HCT116 (cell line): ENCODE measurements around the gene TMEM63B. TPM values are rescaled to one million over a fixed set of nuclear protein-coding genes. Genes with fewer than 3 reads are reported as not detected.

ENCODE experiments used
- ATAC-seq: fragments of 200-7000 bp; cut with Tn5 transposase; 2 replicates; pipeline ENCODE4 v1.9.1; 2020; ENCODE audit warnings: mild to moderate bottlenecking, moderate library complexity
- BruUV-seq: library from RNA; stranded (reverse); fragments of 400-500 nt; replicated peaks from 2 replicates; lab custom pipeline; 2021; lab: Mats Ljungman, UMichigan
- CTCF ChIA-PET: fragments of 300-600 bp; sonication (Branson Sonifier 250); formaldehyde crosslinking; loops from one replicate; lab custom pipeline; 2021; ENCODE audit warnings: antibody characterized with exemption; lab: Charles Lee
- POLR2A ChIA-PET: fragments of 300-600, 350-600 bp; sonication (Branson Sonifier 250); formaldehyde crosslinking; loops from one replicate; lab custom pipeline; 2021; ENCODE audit warnings: antibody characterized with exemption; lab: Charles Lee
- RAD21 ChIA-PET, 2 experiments: fragments of 300-600 bp; sonication (Branson Sonifier 250); formaldehyde crosslinking; loops; one replicate each; lab custom pipeline; 2023; ENCODE audit warnings: low total read pairs in 2 of 2; ENCODE audit not compliant: uncharacterized antibody in 2 of 2, unreplicated experiment in 2 of 2, low non-redundant PET in 1 of 2; lab: Charles Lee
- DNase-seq: peaks from one replicate; pipeline ENCODE4 v3.0.0-alpha.2; 2010; ENCODE audit warnings: low read depth, low spot score
- H2AFZ ChIP-seq: fragments of 200-600 bp; shearing (Covaris generic), sonication (generic); 2 replicates; pipeline ENCODE4 v1.6.1; 2017; ENCODE audit warnings: low read depth, mixed run types, mixed read lengths, antibody characterized with exemption, low read length; ENCODE audit not compliant: poor library complexity, severe bottlenecking
- H3K27ac ChIP-seq: 2 replicates; pipeline ENCODE4 v1.5.1; 2012; ENCODE audit warnings: low read depth, low read length
- H3K27me3 ChIP-seq: fragments of 200-600 bp; sonication (generic); 2 replicates; pipeline ENCODE4 v1.6.1; 2016; ENCODE audit warnings: mixed run types, low read length, mixed read lengths; ENCODE audit not compliant: insufficient read depth
- H3K36me3 ChIP-seq, 2 experiments: fragments of 200-500 bp in 1 of 2; fragments of 200-600 bp in 1 of 2; sonication (Bioruptor generic) in 1 of 2; sonication (generic) in 1 of 2; 2 replicates each; pipeline versions ENCODE4 v1.5.1 to v1.6.1; 2014 to 2016; ENCODE audit warnings: low read length in 2 of 2, inconsistent platforms in 1 of 2, mixed read lengths in 1 of 2, mixed run types in 1 of 2; ENCODE audit not compliant: insufficient read depth in 2 of 2, control insufficient read depth in 1 of 2
- H3K4me1 ChIP-seq, 2 experiments: fragments of 200-600 bp in 1 of 2; sonication (generic) in 1 of 2; 2 replicates each; pipeline versions ENCODE4 v1.5.1 to v1.6.1; 2012 to 2017; ENCODE audit warnings: low read length in 2 of 2, inconsistent platforms in 1 of 2, mild to moderate bottlenecking in 1 of 2, mixed read lengths in 1 of 2, mixed run types in 1 of 2, moderate library complexity in 1 of 2; ENCODE audit not compliant: insufficient read depth in 2 of 2, control insufficient read depth in 1 of 2
- H3K4me2 ChIP-seq: fragments of 200-600 bp; sonication (generic); 2 replicates; pipeline ENCODE4 v1.6.1; 2017; ENCODE audit warnings: mixed run types, low read length, mixed read lengths
- H3K4me3 ChIP-seq, 2 experiments: fragments of 200-600 bp in 1 of 2; sonication (generic) in 1 of 2; replicated peaks in 1 of 2; 2 replicates each; pipeline ENCODE4 v1.5.1; 2011 to 2016; ENCODE audit warnings: low read length in 2 of 2, control low read depth in 1 of 2, low read depth in 1 of 2, mild to moderate bottlenecking in 1 of 2, mixed read lengths in 1 of 2, mixed run types in 1 of 2
- H3K79me2 ChIP-seq: fragments of 200-600 bp; sonication (generic); 2 replicates; pipeline ENCODE4 v1.6.1; 2017; ENCODE audit warnings: mild to moderate bottlenecking, mixed run types, low read length, moderate library complexity, mixed read lengths; ENCODE audit not compliant: insufficient read depth
- H3K9ac ChIP-seq: fragments of 200-600 bp; sonication (generic); 2 replicates; pipeline ENCODE4 v1.6.1; 2016; ENCODE audit warnings: low read length, mixed read lengths
- H3K9me2 ChIP-seq: fragments of 200-600 bp; sonication (generic), shearing (Covaris generic); 2 replicates; pipeline ENCODE4 v1.6.1; 2017; ENCODE audit warnings: mixed run types, mild to moderate bottlenecking, moderate library complexity; ENCODE audit not compliant: insufficient read depth
- H3K9me3 ChIP-seq, 2 experiments: fragments of 200-500 bp in 1 of 2; fragments of 200-600 bp in 1 of 2; sonication (Bioruptor generic) in 1 of 2; sonication (generic) in 1 of 2; 2 replicates each; pipeline ENCODE4 v1.6.1; 2014 to 2017; ENCODE audit warnings: low read length in 2 of 2, mixed read lengths in 2 of 2, inconsistent platforms in 1 of 2, low read depth in 1 of 2, mild to moderate bottlenecking in 1 of 2, mixed run types in 1 of 2, moderate library complexity in 1 of 2; ENCODE audit not compliant: control insufficient read depth in 1 of 2, insufficient read depth in 1 of 2
- H4K20me1 ChIP-seq: fragments of 200-600 bp; sonication (generic), shearing (Covaris generic); 2 replicates; pipeline ENCODE4 v1.6.1; 2017; ENCODE audit warnings: mixed run types, mild to moderate bottlenecking, moderate library complexity; ENCODE audit not compliant: insufficient read depth
- CBX3 ChIP-seq: IDR thresholded peaks from 2 replicates; pipeline ENCODE4 v1.6.1; 2012; ENCODE audit warnings: low read depth
- CEBPB ChIP-seq: IDR thresholded peaks from 2 replicates; pipeline ENCODE4 v1.6.1; 2012; ENCODE audit warnings: low read depth
- CTCF ChIP-seq, 3 experiments: fragments of 200-600 bp in 1 of 3; sonication (generic) in 1 of 3; IDR thresholded peaks in 2 of 3; conservative IDR thresholded peaks in 1 of 3; 2 replicates each; pipeline ENCODE4 v1.5.1; 2012 to 2017; ENCODE audit warnings: low read depth in 2 of 3, low read length in 2 of 3, antibody characterized with exemption in 1 of 3, borderline replicate concordance in 1 of 3, control low read depth in 1 of 3, mild to moderate bottlenecking in 1 of 3, mixed read lengths in 1 of 3, mixed run types in 1 of 3, moderate library complexity in 1 of 3; ENCODE audit not compliant: insufficient read depth in 1 of 3
- ELF1 ChIP-seq: IDR thresholded peaks from 2 replicates; pipeline ENCODE4 v1.6.1; 2012; ENCODE audit warnings: low read depth, borderline replicate concordance
- JUND ChIP-seq: IDR thresholded peaks from 2 replicates; pipeline ENCODE4 v1.6.1; 2012
- POLR2A ChIP-seq: IDR thresholded peaks from 2 replicates; pipeline ENCODE4 v1.7.0; 2011; ENCODE audit warnings: borderline replicate concordance; ENCODE audit not compliant: insufficient read depth, insufficient read length; ENCODE audit errors: extremely low read depth
- POLR2AphosphoS5 ChIP-seq: IDR thresholded peaks from 2 replicates; pipeline ENCODE4 v1.6.1; 2011; ENCODE audit warnings: mild to moderate bottlenecking, low read depth, low read length, moderate library complexity
- RAD21 ChIP-seq: IDR thresholded peaks from 2 replicates; pipeline ENCODE4 v1.6.1; 2012; ENCODE audit warnings: low read depth, mild to moderate bottlenecking
- REST ChIP-seq: IDR thresholded peaks from 2 replicates; pipeline ENCODE4 v1.6.1; 2012; ENCODE audit warnings: low read depth
- SRF ChIP-seq: IDR thresholded peaks from 2 replicates; pipeline ENCODE4 v1.6.1; 2012; ENCODE audit warnings: low read depth
- ZBTB33 ChIP-seq: IDR thresholded peaks from 2 replicates; pipeline ENCODE4 v1.6.1; 2011; ENCODE audit warnings: mild to moderate bottlenecking, low read length, moderate library complexity; ENCODE audit not compliant: insufficient replicate concordance; ENCODE audit errors: extremely low read depth
- intact Hi-C: fragments of 100-400 bp; cut with micrococcal nuclease; formaldehyde crosslinking; loops from 2 replicates; pipeline ENCODE4 v1.10.0; 2022
- total RNA-seq: library from RNA; stranded (reverse); gene quantifications from one replicate; pipeline ENCODE4 v1.2.1, GENCODE V29; 2021; ENCODE audit not compliant: unreplicated experiment

The TMEM63B gene
- total RNA-seq, 1 experiment from 2014 or later = 58.2 TPM

GRCh38 chr6:44135173-44135758, 7.9 kb downstream of the TMEM63B start:
- CTCF ChIA-PET = no interaction called here
- intact Hi-C loops = no loop called here
- Histone ChIP-seq H3K9ac (no peak overlapping the region), H3K36me3 (peaks cover 0 to 12% of the 10 kb centered on the region in 2 experiments; a peak in 3 of 4 replicates), H3K27ac (no peak overlapping the region), H3K27me3 (no peaks in the 10 kb centered on the region), H3K4me2 (no peak overlapping the region), H4K20me1 (no peaks in the 10 kb centered on the region), H2AFZ (no peak overlapping the region), H3K79me2 (peaks cover 7% of the 10 kb centered on the region), H3K4me3 (no peak overlapping the region), H3K9me3 (no peaks in the 10 kb centered on the region), H3K4me1 (peaks cover 8 to 17% of the 10 kb centered on the region in 2 experiments; a peak in 3 of 4 replicates), H3K9me2 (no peaks in the 10 kb centered on the region)
- TF ChIP-seq POLR2A (no peak), POLR2AphosphoS5 (no peak), JUND (no peak), CEBPB (no peak), RAD21 (no peak), ELF1 (no peak), CTCF (IDR thresholded peaks at IDR 0.05 in 2 of 3, conservative IDR thresholded peaks at IDR 0.05 in 1 of 3; ENCODE audit: borderline replicate concordance in 1 of 3, insufficient read depth in 1 of 3, low read depth in 2 of 3, low read length in 2 of 3) (no peak), REST (no peak), CBX3 (no peak), SRF (no peak), ZBTB33 (no peak)
- no peak for ATAC-seq
- RAD21 ChIA-PET = no interaction called here
- DNase-seq = no peak
- no TSS peak for BruUV-seq
- POLR2A ChIA-PET = no interaction called here
